GM18526 (cell line): ENCODE results near the gene FMOD.

ENCODE experiments used
- POLR2A ChIP-seq: IDR thresholded peaks from 3 replicates; pipeline ENCODE4 v1.6.1; 2011; ENCODE audit not compliant: insufficient read length; ENCODE audit errors: extremely low read depth

Gene FMOD

DNA sequence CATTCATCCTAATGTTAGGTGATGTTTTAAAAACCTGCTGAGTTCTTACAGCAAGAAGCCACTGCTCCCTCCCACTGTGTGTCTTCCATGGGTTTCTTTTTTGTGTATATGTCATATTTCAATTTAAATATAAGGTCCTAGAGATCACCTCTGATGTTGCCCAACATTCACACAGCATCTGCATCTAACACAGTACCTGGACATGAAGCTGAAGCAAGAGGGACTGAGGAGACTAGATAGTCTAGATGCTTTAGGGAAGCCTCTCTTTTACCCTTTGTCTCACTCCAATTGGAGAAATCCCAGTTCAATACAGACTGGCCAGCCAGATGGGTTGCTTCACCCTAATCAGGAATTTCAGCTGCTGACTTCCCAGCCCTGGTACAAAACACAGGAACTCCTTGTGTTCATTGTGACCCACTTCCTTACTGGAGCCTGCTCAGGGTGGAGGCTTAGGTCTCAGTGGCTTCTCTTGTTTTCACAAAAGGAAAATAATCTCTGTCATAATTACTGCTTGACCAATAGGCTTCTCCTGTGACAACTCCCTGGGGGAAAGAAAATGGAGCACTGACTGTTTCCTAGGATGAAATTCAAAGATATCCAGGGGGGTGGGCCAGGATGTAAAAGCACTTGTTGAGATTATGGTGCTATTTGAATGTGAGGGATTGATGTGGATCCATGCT lies 28.3 kb downstream of the FMOD start:
- TF ChIP-seq POLR2A = no peak

DNA sequence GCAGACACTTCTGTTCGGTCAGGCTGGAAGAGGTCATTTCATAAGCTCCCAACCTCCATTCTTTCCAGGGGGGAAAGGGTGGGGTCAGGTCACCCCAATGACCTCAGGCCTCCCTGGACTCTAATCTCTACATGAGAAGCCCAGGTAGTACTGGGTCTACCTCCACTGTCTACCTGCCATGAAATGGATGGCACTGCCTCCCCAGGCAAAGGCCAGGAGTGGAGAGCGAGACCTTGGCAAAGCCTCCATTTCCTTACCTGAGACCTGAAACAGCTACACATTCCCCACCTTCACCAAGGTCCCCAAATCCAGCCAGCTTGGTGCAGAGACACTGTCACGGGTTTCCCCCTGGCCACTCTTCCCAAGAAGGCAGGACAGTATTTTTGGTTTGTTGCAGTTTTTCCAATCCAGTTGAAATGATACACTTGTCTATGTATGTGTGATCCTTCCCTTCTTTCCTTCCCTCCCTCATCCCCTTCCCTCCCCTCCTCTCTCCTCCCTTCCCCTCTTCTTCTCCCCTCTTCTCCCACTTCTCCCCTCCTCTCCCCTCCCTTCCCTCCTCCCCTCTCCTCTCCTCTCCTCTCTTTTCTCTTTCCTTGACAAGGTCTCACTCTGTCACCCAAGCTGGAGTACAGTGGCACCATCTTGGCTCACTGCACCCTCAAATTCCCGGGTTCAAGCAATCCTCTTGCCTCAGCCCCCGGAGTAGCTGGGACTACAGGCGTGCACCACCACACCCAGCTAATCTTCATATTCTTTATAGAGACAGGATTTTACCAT lies 29.5 kb downstream of the FMOD start:
- peak; percentile 19 for TF ChIP-seq POLR2A

DNA sequence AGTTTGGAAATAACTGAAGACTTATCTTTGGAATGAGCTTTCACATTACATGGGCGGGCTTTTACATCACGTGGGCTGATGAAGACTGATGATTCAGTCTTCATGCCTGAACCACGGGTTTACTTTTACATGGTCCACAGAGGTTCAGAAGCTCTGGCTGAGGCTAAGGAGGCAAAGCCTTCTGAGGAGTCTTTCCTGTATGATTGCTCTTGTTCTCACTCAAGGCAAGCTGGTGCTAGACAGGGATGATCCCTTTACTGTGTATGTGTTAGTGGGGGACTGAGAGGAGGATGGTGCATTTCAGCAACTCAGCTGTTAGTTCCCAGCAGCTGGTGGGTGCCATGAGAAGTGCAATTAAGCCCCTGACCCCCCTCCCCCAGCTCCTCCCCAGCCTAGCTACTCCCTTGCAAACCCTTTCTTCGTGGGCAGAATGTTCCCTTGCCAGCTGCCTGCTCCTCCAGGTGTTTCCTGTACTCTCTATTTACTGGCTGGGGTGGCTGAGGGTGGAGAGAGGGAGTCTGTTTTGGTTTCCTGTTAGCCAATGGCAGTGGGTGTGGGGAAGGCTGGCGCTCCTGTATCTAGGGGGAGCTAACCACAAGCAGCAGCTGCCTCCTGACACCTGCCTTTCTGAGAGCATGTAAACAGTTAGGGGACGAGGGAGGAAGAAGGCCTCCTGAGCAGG lies 30.2 kb downstream of the FMOD start:
- no peak for TF ChIP-seq POLR2A

- TF ChIP-seq POLR2A = no peak
These were observed 32.7 kb downstream of the FMOD start for GRCh38 chr1:203318229-203318517.

GRCh38 chr1:203317429-203318228 lies 33.3 kb downstream of the FMOD start:
- TF ChIP-seq POLR2A = no peak

DNA sequence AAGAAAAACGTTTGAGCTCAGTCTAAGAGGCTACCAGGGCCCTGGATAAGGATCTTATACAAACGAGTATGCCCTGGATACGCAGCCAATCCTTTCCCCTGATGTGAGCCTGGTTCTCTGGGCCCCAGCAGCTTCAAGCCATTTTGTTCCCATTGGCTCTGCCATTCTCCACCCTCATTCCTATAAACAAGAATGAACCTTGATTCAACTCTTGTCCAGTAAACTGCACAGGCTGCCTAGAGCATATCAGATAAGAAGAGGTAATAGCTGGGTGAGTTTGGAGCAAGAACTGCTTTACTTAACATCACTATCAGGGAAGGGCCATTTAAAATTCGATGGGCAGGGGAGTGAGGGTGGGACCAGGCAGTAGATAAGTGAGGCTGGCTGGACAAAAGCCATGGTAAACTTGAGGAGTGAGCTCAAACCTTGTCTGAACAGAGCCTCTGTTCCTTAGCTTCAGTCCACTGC lies 34.3 kb downstream of the FMOD start:
- no peak for TF ChIP-seq POLR2A

- TF ChIP-seq POLR2A = peak; percentile 18
These were observed 39.3 kb downstream of the FMOD start for GRCh38 chr1:203311368-203312301.

- peak; percentile 37 for TF ChIP-seq POLR2A
These were observed 42.0 kb downstream of the FMOD start for GRCh38 chr1:203308923-203309331.

DNA sequence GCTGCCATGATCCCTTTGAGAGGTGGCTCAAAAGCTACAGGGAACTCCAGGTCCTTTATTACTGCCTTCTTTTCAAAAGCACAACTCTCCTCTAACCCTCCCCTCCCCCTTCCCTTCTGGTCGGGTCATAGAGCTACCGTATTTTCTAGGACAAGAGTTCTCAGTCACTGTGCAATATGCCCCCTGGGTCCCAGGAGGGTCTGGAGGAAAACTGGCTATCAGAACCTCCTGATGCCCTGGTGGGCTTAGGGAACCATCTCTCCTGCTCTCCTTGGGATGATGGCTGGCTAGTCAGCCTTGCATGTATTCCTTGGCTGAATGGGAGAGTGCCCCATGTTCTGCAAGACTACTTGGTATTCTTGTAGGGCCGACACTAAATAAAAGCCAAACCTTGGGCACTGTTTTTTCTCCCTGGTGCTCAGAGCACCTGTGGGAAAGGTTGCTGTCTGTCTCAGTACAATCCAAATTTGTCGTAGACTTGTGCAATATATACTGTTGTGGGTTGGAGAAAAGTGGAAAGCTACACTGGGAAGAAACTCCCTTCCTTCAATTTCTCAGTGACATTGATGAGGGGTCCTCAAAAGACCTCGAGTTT lies 42.5 kb downstream of the FMOD start:
- TF ChIP-seq POLR2A = peak; percentile 39

DNA sequence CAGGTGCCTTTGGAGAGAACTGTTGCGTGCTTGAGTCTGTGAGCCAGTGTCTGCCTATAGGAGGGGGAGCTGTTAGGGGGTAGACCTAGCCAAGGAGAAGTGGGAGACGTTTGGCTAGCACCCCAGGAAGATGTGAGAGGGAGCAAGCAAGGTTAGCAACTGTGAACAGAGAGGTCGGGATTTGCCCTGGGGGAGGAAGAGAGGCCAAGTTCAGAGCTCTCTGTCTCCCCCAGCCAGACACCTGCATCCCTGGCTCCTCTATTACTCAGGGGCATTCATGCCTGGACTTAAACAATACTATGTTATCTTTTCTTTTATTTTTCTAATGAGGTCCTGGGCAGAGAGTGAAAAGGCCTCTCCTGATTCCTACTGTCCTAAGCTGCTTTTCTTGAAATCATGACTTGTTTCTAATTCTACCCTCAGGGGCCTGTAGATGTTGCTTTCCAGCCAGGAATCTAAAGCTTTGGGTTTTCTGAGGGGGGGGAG lies 43.2 kb downstream of the FMOD start:
- no peak for TF ChIP-seq POLR2A

GRCh38 chr1:203306965-203307541 lies 43.9 kb downstream of the FMOD start:
- TF ChIP-seq POLR2A = peak; percentile 64

- peak; percentile 43 for TF ChIP-seq POLR2A
These were observed 44.6 kb downstream of the FMOD start for GRCh38 chr1:203306089-203306964.

- no peak for TF ChIP-seq POLR2A
These were observed 45.2 kb downstream of the FMOD start for GRCh38 chr1:203305809-203306088.
